GM21447 (cell line): ENCODE data around the gene EPB41L2.
"Not testable (repeated sequence)": the region's sequence is repeated elsewhere in the genome, so short reads cannot be mapped to it uniquely, and the experiment has no call there.

ENCODE experiments used
- ATAC-seq: cut with Tn5 transposase; IDR thresholded peaks from one replicate; pipeline ENCODE4 v1.9.1; 2021; ENCODE audit not compliant: unreplicated experiment

EPB41L2 gene

GRCh38 chr6:131037194-131037897, 25.7 kb downstream of the EPB41L2 start:
- ATAC-seq = no peak

- no peak for ATAC-seq
These were observed 26.4 kb downstream of the EPB41L2 start for GRCh38 chr6:131036601-131037000.

- no peak for ATAC-seq
These were observed 26.9 kb downstream of the EPB41L2 start for GRCh38 chr6:131036143-131036542.

- ATAC-seq = no peak
These were observed 27.5 kb downstream of the EPB41L2 start for GRCh38 chr6:131035582-131035981.

GRCh38 chr6:131033631-131034030, 29.4 kb downstream of the EPB41L2 start:
- ATAC-seq = no peak

GRCh38 chr6:131029626-131030297, 33.3 kb downstream of the EPB41L2 start:
- ATAC-seq = peak; percentile 96

- ATAC-seq = no peak
These were observed 35.7 kb downstream of the EPB41L2 start for GRCh38 chr6:131027326-131027725.

- no peak for ATAC-seq
These were observed 36.8 kb downstream of the EPB41L2 start for GRCh38 chr6:131026243-131026642.

GRCh38 chr6:131024565-131024964, 38.5 kb downstream of the EPB41L2 start:
- ATAC-seq = peak; percentile 53

GRCh38 chr6:131023834-131024504, 39.1 kb downstream of the EPB41L2 start:
- ATAC-seq = peak; percentile 13

GRCh38 chr6:131022691-131023090, 40.4 kb downstream of the EPB41L2 start:
- ATAC-seq = no peak

GRCh38 chr6:131017962-131018361, 45.1 kb downstream of the EPB41L2 start:
- no peak for ATAC-seq

GRCh38 chr6:131015630-131016263, 47.3 kb downstream of the EPB41L2 start:
- ATAC-seq = no peak

- no peak for ATAC-seq
These were observed 47.9 kb downstream of the EPB41L2 start for GRCh38 chr6:131015025-131015591.

GRCh38 chr6:131014080-131014776, 48.8 kb downstream of the EPB41L2 start:
- ATAC-seq = no peak

GRCh38 chr6:131013495-131013894, 49.5 kb downstream of the EPB41L2 start:
- no peak for ATAC-seq

GRCh38 chr6:131009790-131010189, 53.3 kb downstream of the EPB41L2 start:
- no peak for ATAC-seq

- ATAC-seq = not testable (repeated sequence)
These were observed 54.1 kb downstream of the EPB41L2 start for GRCh38 chr6:131008965-131009364.

- ATAC-seq = not testable (repeated sequence)
These were observed 55.1 kb downstream of the EPB41L2 start for GRCh38 chr6:131007964-131008363.

- ATAC-seq = no peak
These were observed 55.8 kb downstream of the EPB41L2 start for GRCh38 chr6:131007286-131007685.
